GM21390 (cell line): ENCODE data around the gene PRR13.
"Not testable (repeated sequence)": the region's sequence is repeated elsewhere in the genome, so short reads cannot be mapped to it uniquely, and the experiment has no call there.

Experiments
- ATAC-seq: cut with Tn5 transposase; IDR thresholded peaks from one replicate; pipeline ENCODE4 v1.9.1; 2021; ENCODE audit not compliant: unreplicated experiment

PRR13 gene

GRCh38 chr12:53441040-53441833, at the start of gene PRR13:
Gene PRR13, plus strand, starts transcription at chr12:53441734. Its CDS starts 981 bp downstream, at chr12:53442715.
- peak; percentile 97 for ATAC-seq

- ATAC-seq = no peak
These were observed 41.6 kb upstream of the PRR13 start for GRCh38 chr12:53399896-53400295.

- not testable (repeated sequence) for ATAC-seq
These were observed 39.2 kb upstream of the PRR13 start for GRCh38 chr12:53402351-53402750.

GRCh38 chr12:53402871-53403270, 38.7 kb upstream of the PRR13 start:
- ATAC-seq = no peak

- no peak for ATAC-seq
These were observed 30.6 kb upstream of the PRR13 start for GRCh38 chr12:53410951-53411350.

- no peak for ATAC-seq
These were observed 27.9 kb upstream of the PRR13 start for GRCh38 chr12:53413485-53414204.

- no peak for ATAC-seq
These were observed 26.6 kb upstream of the PRR13 start for GRCh38 chr12:53414756-53415417.

- ATAC-seq = not testable (repeated sequence)
These were observed 25.7 kb upstream of the PRR13 start for GRCh38 chr12:53415752-53416389.

GRCh38 chr12:53417291-53417816, 24.2 kb upstream of the PRR13 start:
- not testable (repeated sequence) for ATAC-seq

GRCh38 chr12:53418221-53418620, 23.3 kb upstream of the PRR13 start:
- ATAC-seq = no peak

GRCh38 chr12:53419756-53420155, 21.8 kb upstream of the PRR13 start:
- no peak for ATAC-seq

- ATAC-seq = not testable (repeated sequence)
These were observed 19.3 kb upstream of the PRR13 start for GRCh38 chr12:53422247-53422646.

GRCh38 chr12:53423597-53423996, 17.9 kb upstream of the PRR13 start, which contains the start of gene AMHR2:
Gene AMHR2, plus strand, starts transcription at chr12:53423855. Its CDS starts 80 bp downstream, at chr12:53423935.
- ATAC-seq = no peak

- ATAC-seq = no peak
These were observed 16.7 kb upstream of the PRR13 start for GRCh38 chr12:53424626-53425514.

- no peak for ATAC-seq
These were observed 15.9 kb upstream of the PRR13 start for GRCh38 chr12:53425515-53426150.

- ATAC-seq = no peak
These were observed 13.5 kb upstream of the PRR13 start for GRCh38 chr12:53427905-53428594.

- ATAC-seq = no peak
These were observed 12.8 kb upstream of the PRR13 start for GRCh38 chr12:53428741-53429140.

GRCh38 chr12:53430116-53430515, 11.4 kb upstream of the PRR13 start:
- no peak for ATAC-seq

- no peak for ATAC-seq
These were observed 10.3 kb upstream of the PRR13 start for GRCh38 chr12:53431187-53431586.
